Panc1 (cell line): ENCODE results near the gene SUMF1. TPM values are rescaled to one million over a fixed set of nuclear protein-coding genes. Genes with fewer than 3 reads are reported as not detected.

Experiments
- ATAC-seq: fragments of 200-7000 bp; cut with Tn5 transposase; 2 replicates; pipeline ENCODE4 v1.9.1; 2020; ENCODE audit warnings: mild to moderate bottlenecking, moderate library complexity
- BruUV-seq: library from RNA; stranded (reverse); fragments of 400-500 nt; replicated peaks from 2 replicates; lab custom pipeline; 2021; lab: Mats Ljungman, UMichigan
- CTCF ChIA-PET: fragments of 300-600 bp; sonication (Branson Sonifier 250); formaldehyde crosslinking; loops from one replicate; lab custom pipeline; 2022; ENCODE audit warnings: antibody characterized with exemption; lab: Charles Lee
- POLR2A ChIA-PET: fragments of 300-600 bp; sonication (Branson Sonifier 250); formaldehyde crosslinking; loops from one replicate; lab custom pipeline; 2022; ENCODE audit warnings: antibody characterized with exemption; lab: Charles Lee
- DNase-seq: peaks from one replicate; pipeline ENCODE4 v3.0.0-alpha.2; 2010; ENCODE audit warnings: low read depth, low spot score
- H3K27ac ChIP-seq: 2 replicates; pipeline ENCODE4 v1.5.1; 2011; ENCODE audit warnings: mild to moderate bottlenecking, low read length, inconsistent platforms
- H3K27me3 ChIP-seq: fragments of 200-500 bp; sonication (Bioruptor generic); 2 replicates; pipeline ENCODE4 v1.6.0; 2014; ENCODE audit warnings: low read length, inconsistent platforms; ENCODE audit not compliant: control insufficient read depth, insufficient read depth
- H3K36me3 ChIP-seq: fragments of 200-500 bp; sonication (Bioruptor generic); 2 replicates; pipeline ENCODE4 v1.5.1; 2014; ENCODE audit warnings: inconsistent platforms, mild to moderate bottlenecking, low read length, moderate library complexity; ENCODE audit not compliant: control insufficient read depth, insufficient read depth
- H3K4me1 ChIP-seq: 2 replicates; pipeline ENCODE4 v1.5.1; 2011; ENCODE audit warnings: inconsistent platforms, mild to moderate bottlenecking, low read length, moderate library complexity; ENCODE audit not compliant: control insufficient read depth, insufficient read depth
- H3K4me3 ChIP-seq, 2 experiments: 2 replicates each; pipeline ENCODE4 v1.5.1; 2011 to 2012; ENCODE audit warnings: low read depth in 2 of 2, low read length in 2 of 2, mild to moderate bottlenecking in 2 of 2, inconsistent platforms in 1 of 2, moderate library complexity in 1 of 2
- H3K9me3 ChIP-seq: fragments of 200-500 bp; sonication (Bioruptor generic); 2 replicates; pipeline ENCODE4 v1.5.1; 2014; ENCODE audit warnings: low read depth, mild to moderate bottlenecking, inconsistent platforms, low read length, moderate library complexity; ENCODE audit not compliant: control insufficient read depth, insufficient read depth
- POLR2AphosphoS5 ChIP-seq: IDR thresholded peaks from 2 replicates; pipeline ENCODE4 v1.6.1; 2012; ENCODE audit warnings: mild to moderate bottlenecking, low read depth, low read length, moderate library complexity
- REST ChIP-seq, 2 experiments: IDR thresholded peaks; 2 replicates each; pipeline ENCODE4 v1.6.1; 2011 to 2012; ENCODE audit warnings: low read depth in 2 of 2, control low read depth in 1 of 2, low read length in 1 of 2, mild to moderate bottlenecking in 1 of 2, moderate library complexity in 1 of 2; ENCODE audit not compliant: insufficient read depth in 1 of 2
- SIN3A ChIP-seq: IDR thresholded peaks from 2 replicates; pipeline ENCODE4 v1.6.1; 2012; ENCODE audit warnings: low read depth, mild to moderate bottlenecking, low read length, moderate library complexity, borderline replicate concordance; ENCODE audit not compliant: insufficient read depth
- TCF7L2 ChIP-seq: IDR thresholded peaks from 2 replicates; pipeline ENCODE4 v1.6.1; 2011; ENCODE audit warnings: mild to moderate bottlenecking, low read depth, low read length, inconsistent platforms
- in situ Hi-C: cut with HindIII; loops from 2 replicates; pipeline ENCODE4 v1.10.0; 2016; ENCODE audit warnings: low sequenced_read_pairs, low pct_unique_long_range_greater_than_20kb
- intact Hi-C: fragments of 100-400 bp; cut with micrococcal nuclease; formaldehyde crosslinking; loops from one replicate; pipeline ENCODE4 v1.10.0; 2022; ENCODE audit not compliant: unreplicated experiment
- total RNA-seq: library from RNA; stranded (reverse); gene quantifications from one replicate; pipeline ENCODE4 v1.2.1, GENCODE V29; 2021; ENCODE audit not compliant: unreplicated experiment
- TF ChIP-seq, protein P1 (sequence below): fragments of 450-650 bp; IDR thresholded peaks from 2 replicates; pipeline ENCODE4 v1.5.1; 2017; ENCODE audit warnings: mild to moderate bottlenecking

The SUMF1 gene
- total RNA-seq, 1 experiment from 2014 or later, result 15.5 TPM

DNA sequence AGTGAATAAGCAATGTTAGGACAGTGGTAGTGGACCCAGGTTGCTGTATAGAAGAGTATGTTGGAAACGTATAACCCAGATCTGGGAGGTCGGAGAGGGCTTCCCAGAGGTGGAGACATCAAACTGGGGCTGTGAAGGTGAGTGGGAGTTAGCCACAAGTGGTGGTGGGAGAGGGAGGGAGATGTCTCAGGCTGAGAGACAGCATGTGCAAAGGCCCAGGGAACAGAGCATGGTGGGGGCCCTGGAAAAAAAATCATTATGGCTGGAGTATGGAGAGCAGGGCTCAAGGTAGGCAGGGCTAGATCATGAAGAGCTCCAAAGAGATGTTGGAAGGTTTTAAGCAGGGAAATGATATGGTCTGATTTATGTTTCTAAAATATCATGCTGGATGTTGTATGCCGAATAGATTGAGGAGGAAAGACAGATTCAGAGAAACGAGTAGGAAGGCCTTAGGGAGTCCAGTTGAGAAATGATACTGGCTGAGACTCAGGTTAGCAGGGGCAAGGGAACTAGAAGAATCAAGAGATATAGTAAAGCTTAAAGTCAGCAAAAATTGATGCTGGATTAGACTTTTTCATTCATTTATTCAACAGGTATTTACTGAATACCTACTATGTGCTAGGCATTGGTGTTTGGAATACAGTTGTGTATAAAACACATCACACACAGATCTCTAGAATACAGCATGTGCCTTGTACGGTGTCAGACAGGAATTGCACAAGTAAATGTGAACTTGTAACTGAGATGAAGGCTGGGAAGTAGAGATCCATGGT is 43.1 kb upstream of the SUMF1 start:
- in situ Hi-C loops, result no loop called here
- no TSS peak for BruUV-seq
- no peak overlapping the region for H3K27ac ChIP-seq
- DNase-seq, result no peak
- intact Hi-C loops, result no loop called here
- no peaks in the 10 kb centered on the region for H3K27me3 ChIP-seq
- no peak overlapping the region for H3K4me3 ChIP-seq
- TF ChIP-seq TCF7L2 (no peak), REST (IDR thresholded peaks at IDR 0.05; ENCODE audit: insufficient read depth in 1 of 2, low read depth in 2 of 2, low read length in 1 of 2) (no peak), SIN3A (no peak), POLR2AphosphoS5 (no peak)
- TF ChIP-seq, protein P1, sequence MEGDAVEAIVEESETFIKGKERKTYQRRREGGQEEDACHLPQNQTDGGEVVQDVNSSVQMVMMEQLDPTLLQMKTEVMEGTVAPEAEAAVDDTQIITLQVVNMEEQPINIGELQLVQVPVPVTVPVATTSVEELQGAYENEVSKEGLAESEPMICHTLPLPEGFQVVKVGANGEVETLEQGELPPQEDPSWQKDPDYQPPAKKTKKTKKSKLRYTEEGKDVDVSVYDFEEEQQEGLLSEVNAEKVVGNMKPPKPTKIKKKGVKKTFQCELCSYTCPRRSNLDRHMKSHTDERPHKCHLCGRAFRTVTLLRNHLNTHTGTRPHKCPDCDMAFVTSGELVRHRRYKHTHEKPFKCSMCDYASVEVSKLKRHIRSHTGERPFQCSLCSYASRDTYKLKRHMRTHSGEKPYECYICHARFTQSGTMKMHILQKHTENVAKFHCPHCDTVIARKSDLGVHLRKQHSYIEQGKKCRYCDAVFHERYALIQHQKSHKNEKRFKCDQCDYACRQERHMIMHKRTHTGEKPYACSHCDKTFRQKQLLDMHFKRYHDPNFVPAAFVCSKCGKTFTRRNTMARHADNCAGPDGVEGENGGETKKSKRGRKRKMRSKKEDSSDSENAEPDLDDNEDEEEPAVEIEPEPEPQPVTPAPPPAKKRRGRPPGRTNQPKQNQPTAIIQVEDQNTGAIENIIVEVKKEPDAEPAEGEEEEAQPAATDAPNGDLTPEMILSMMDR, result no peak
- CTCF ChIA-PET, result no interaction called here
- no peaks in the 10 kb centered on the region for H3K9me3 ChIP-seq
- no peaks in the 10 kb centered on the region for H3K4me1 ChIP-seq
- POLR2A ChIA-PET, result no interaction called here
- ATAC-seq, result no peak
- H3K36me3 ChIP-seq, result no peaks in the 10 kb centered on the region

DNA sequence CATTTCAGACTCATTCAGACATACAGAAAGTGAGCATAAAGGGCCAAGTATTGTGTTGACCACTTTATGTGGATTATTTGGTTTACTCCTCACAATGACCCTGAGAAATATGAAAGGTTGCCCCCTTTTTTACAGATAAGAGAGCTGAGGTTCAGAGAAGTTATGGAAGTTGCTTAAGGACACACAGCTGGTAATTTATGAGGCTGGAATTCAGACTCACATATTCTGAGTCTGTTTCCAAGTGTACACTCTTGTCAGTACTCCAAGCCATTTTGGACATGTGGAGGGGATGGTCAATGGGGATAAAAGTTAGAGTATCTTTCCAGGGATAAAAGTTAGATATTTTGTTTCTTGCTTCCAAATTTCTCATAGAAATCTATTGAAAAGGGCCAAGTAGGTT is 42.0 kb upstream of the SUMF1 start:
- ChIA-PET POLR2A (no interaction called here), CTCF (no interaction called here)
- no TSS peak for BruUV-seq
- Histone ChIP-seq H3K36me3 (no peaks in the 10 kb centered on the region), H3K27ac (no peak overlapping the region), H3K4me1 (no peaks in the 10 kb centered on the region), H3K9me3 (no peaks in the 10 kb centered on the region), H3K4me3 (no peak overlapping the region), H3K27me3 (no peaks in the 10 kb centered on the region)
- in situ Hi-C loops (no loop called here), intact Hi-C loops (no loop called here)
- TF ChIP-seq, protein P1, result no peak
- TF ChIP-seq TCF7L2 (no peak), POLR2AphosphoS5 (no peak), SIN3A (no peak), REST (IDR thresholded peaks at IDR 0.05; ENCODE audit: insufficient read depth in 1 of 2, low read depth in 2 of 2, low read length in 1 of 2) (no peak)
- ATAC-seq (no peak), DNase-seq (no peak)
